HL-60/S4 treated with retinoic acid at 250 ng/mL for 4 days and 3 days (cell line): ENCODE measurements around the gene TMEM273.

Source experiments
- in situ Hi-C: fragments of 300-500 bp; cut with MboI; formaldehyde crosslinking; loops from 2 replicates; pipeline ENCODE4 v1.7.0; 2022; ENCODE audit warnings: low sequenced_read_pairs

TMEM273 gene

GRCh38 chr10:49149881-49150280 is 38.3 kb downstream of the TMEM273 start:
- in situ Hi-C loops: no loop called here

GRCh38 chr10:49144058-49144720 is 44.0 kb downstream of the TMEM273 start:
- in situ Hi-C loops: no loop called here

- in situ Hi-C loops: no loop called here
These were observed 44.9 kb downstream of the TMEM273 start for GRCh38 chr10:49143249-49143648.

GRCh38 chr10:49141541-49142332 is 46.5 kb downstream of the TMEM273 start:
- in situ Hi-C loops: no loop called here

- in situ Hi-C loops: no loop called here
These were observed 47.6 kb downstream of the TMEM273 start for GRCh38 chr10:49140304-49141177.

- in situ Hi-C loops: no loop called here
These were observed 48.4 kb downstream of the TMEM273 start for GRCh38 chr10:49139846-49140195.

- in situ Hi-C loops: no loop called here
These were observed 49.0 kb downstream of the TMEM273 start for GRCh38 chr10:49139028-49139845.

- in situ Hi-C loops: no loop called here
These were observed 49.8 kb downstream of the TMEM273 start for GRCh38 chr10:49138361-49138891.

GRCh38 chr10:49136525-49136924 is 51.7 kb downstream of the TMEM273 start:
- in situ Hi-C loops: no loop called here

- in situ Hi-C loops: no loop called here
These were observed 52.4 kb downstream of the TMEM273 start for GRCh38 chr10:49135575-49136313.

GRCh38 chr10:49134327-49134726 is 53.9 kb downstream of the TMEM273 start:
- in situ Hi-C loops: no loop called here

GRCh38 chr10:49133706-49134248 is 54.4 kb downstream of the TMEM273 start, which contains the start of gene FAM170B:
FAM170B (minus strand) TSS chr10:49134021; CDS start chr10:49133918, 103 bp downstream.
- in situ Hi-C loops: no loop called here

GRCh38 chr10:49132362-49132737 is 55.8 kb downstream of the TMEM273 start:
- in situ Hi-C loops: no loop called here

- in situ Hi-C loops: no loop called here
These were observed 56.5 kb downstream of the TMEM273 start for GRCh38 chr10:49131507-49132361.

GRCh38 chr10:49129376-49129775 is 58.8 kb downstream of the TMEM273 start:
- in situ Hi-C loops: no loop called here

- in situ Hi-C loops: no loop called here
These were observed 59.3 kb downstream of the TMEM273 start for GRCh38 chr10:49128854-49129253.

GRCh38 chr10:49123981-49124950 is 63.9 kb downstream of the TMEM273 start:
- in situ Hi-C loops: no loop called here
